Right lobe of liver (tissue), 4 donors: ENCODE data around the gene TYRO3.
A peak's percentile ranks its signal among the peaks of the same experiment; 100 is the strongest.

Source experiments
- CTCF ChIP-seq, 4 donors: fragments of 200-600 bp in 3 of 4; fragments of 450-650 bp in 1 of 4; IDR thresholded peaks; one replicate each; pipeline versions ENCODE4 v1.5.1 to v1.8.0; 2016 to 2022; ENCODE audit warnings: antibody characterized with exemption in 4 of 4, mild to moderate bottlenecking in 2 of 4
- POLR2A ChIP-seq: fragments of 450-650 bp; IDR thresholded peaks from one replicate; pipeline ENCODE4 v1.6.1; 2017; ENCODE audit warnings: antibody characterized with exemption, mild to moderate bottlenecking
- donor health status: DM: no; HTN: no; CAD: no.
- donor health status: DM: no; HTN: no; CAD: no.
- donor health status: DM: no; HTN: yes; CAD: no.

- peak; percentile 44 to 71 (median 64) for TF ChIP-seq CTCF (IDR thresholded peaks at IDR 0.05)
- TF ChIP-seq POLR2A: no peak
Observed at GRCh38 chr15:41557673-41558399, 1.2 kb upstream of the TYRO3 start.
